ENCODE results near the gene ADORA1. TPM values are rescaled to one million over a fixed set of nuclear protein-coding genes. Genes with fewer than 3 reads are reported as not detected.

Gene ADORA1
- total and polyA plus RNA-seq, 2 of the 4 experiments (the other 2 are of a cell fraction) = 0.36 to 0.56 TPM

- no peak overlapping the region for H2BK20ac ChIP-seq (ENCODE audit: low read depth, low read length)
- H3K4me3 ChIP-seq (ENCODE audit: insufficient read depth, low read depth, low read length) = no peak overlapping the region
- no peak overlapping the region for H3K27ac ChIP-seq (ENCODE audit: insufficient read depth, low read length)
- H2AFZ ChIP-seq (replicated peaks; ENCODE audit: low read length, poor library complexity) = no peak overlapping the region
- H2BK5ac ChIP-seq (ENCODE audit: low read depth, low read length, poor library complexity, severe bottlenecking) = no peak overlapping the region
- in situ Hi-C loops (cut with MboI; ENCODE audit: low sequenced_read_pairs) = no loop called here
- no peak overlapping the region for H2BK120ac ChIP-seq (ENCODE audit: low read depth, low read length)
- H3K56ac ChIP-seq (ENCODE audit: extremely low read depth, insufficient read depth, low read length) = no peak overlapping the region
- intact Hi-C loops (cut with micrococcal nuclease) = no loop called here
- 100% methylated on average over 1 of the region's 10 CpGs; no CpG with 5 or more reads in 1 of the 2 experiments for WGBS, 2 experiments (ENCODE audit: extremely low coverage in 2 of 2, insufficient read length in 1 of 2)
- H2AK9ac ChIP-seq (replicated peaks; ENCODE audit: low read depth, low read length, poor library complexity) = no peak overlapping the region
- no peak for TF ChIP-seq SMC3 (IDR thresholded peaks at IDR 0.05; ENCODE audit: low read depth, low read length)
- no peak for TF ChIP-seq MAFK (IDR thresholded peaks at IDR 0.05; ENCODE audit: low read depth, low read length)
- TF ChIP-seq FOS (IDR thresholded peaks at IDR 0.05; ENCODE audit: low read depth, low read length) = no peak
- TF ChIP-seq RFX5 (IDR thresholded peaks at IDR 0.05; ENCODE audit: low read depth, low read length) = no peak
- TF ChIP-seq BHLHE40 (IDR thresholded peaks at IDR 0.05; ENCODE audit: low read depth, low read length) = no peak
- no peak for TF ChIP-seq POLR2A (IDR thresholded peaks at IDR 0.05; ENCODE audit: low read depth, low read length)
- TF ChIP-seq RCOR1 (IDR thresholded peaks at IDR 0.05; ENCODE audit: insufficient replicate concordance, low read length) = no peak
- TF ChIP-seq MXI1 (IDR thresholded peaks at IDR 0.05; ENCODE audit: borderline replicate concordance, low read depth, low read length) = no peak
- TF ChIP-seq CTCF (conservative IDR thresholded peaks at IDR 0.05; ENCODE audit: low read depth, low read length) = no peak
- no peak for TF ChIP-seq CEBPB (IDR thresholded peaks at IDR 0.05; ENCODE audit: low read depth, low read length)
- TF ChIP-seq CHD1 (IDR thresholded peaks at IDR 0.05; ENCODE audit: low read depth, low read length) = no peak
- no peak for TF ChIP-seq RAD21 (IDR thresholded peaks at IDR 0.05; ENCODE audit: low read length)
- TF ChIP-seq MAZ (IDR thresholded peaks at IDR 0.05; ENCODE audit: borderline replicate concordance, low read depth, low read length) = no peak
- TF ChIP-seq USF2 (IDR thresholded peaks at IDR 0.05; ENCODE audit: low read depth, low read length) = no peak
- TF ChIP-seq NFE2L2 (IDR thresholded peaks at IDR 0.05; ENCODE audit: low read depth, low read length) = no peak
- TF ChIP-seq ELK1 (IDR thresholded peaks at IDR 0.05; ENCODE audit: borderline replicate concordance, low read depth, low read length) = no peak
- dilution Hi-C loops (cut with HindIII; ENCODE audit: low sequenced_read_pairs, unreplicated experiment) = no loop called here
- H2BK15ac ChIP-seq (ENCODE audit: low read depth, low read length) = no peak overlapping the region
- no peak overlapping the region for H3K18ac ChIP-seq (ENCODE audit: low read depth, low read length)
- no peaks in the 10 kb centered on the region; the same call in 1 of the 2 replicates for H3K27me3 ChIP-seq (ENCODE audit: control insufficient read depth, insufficient read depth, low read length)
- no peak overlapping the region for H3K4ac ChIP-seq (ENCODE audit: low read depth, low read length)
- POLR2A ChIA-PET (ENCODE audit: unreplicated experiment) = no interaction called here
- H2AK5ac ChIP-seq (ENCODE audit: low read depth, low read length) = 0 out of 2 replicates have a peak overlapping the region, but pooled peaks have one; percentile 18
- no peaks in the 10 kb centered on the region for H4K20me1 ChIP-seq (ENCODE audit: insufficient read depth, low read length)
- CTCF ChIA-PET = interaction anchor here (2.0 kb wide), 1 partner anchor 62 kb away, joined by 4 read pairs; no protein-coding TSS in a partner anchor
- no peak overlapping the region for H3K4me2 ChIP-seq (ENCODE audit: low read depth, low read length)
- H3K9ac ChIP-seq (ENCODE audit: low read depth, low read length) = no peak overlapping the region
- H4K8ac ChIP-seq (ENCODE audit: low read depth in 2 of 2, low read length in 2 of 2) = no peak overlapping the region
- peaks cover 22% of the 10 kb centered on the region for H3K4me1 ChIP-seq (ENCODE audit: control insufficient read depth, insufficient read depth, low read length)
- H3K23ac ChIP-seq (ENCODE audit: low read depth, low read length) = no peak overlapping the region
- BruUV-seq (replicated peaks) = no TSS peak
- no peaks in the 10 kb centered on the region for H3K9me3 ChIP-seq (ENCODE audit: control insufficient read depth, insufficient read depth, low read length)
- peaks cover 15% of the 10 kb centered on the region; the same call in 1 of the 2 replicates for H3K9me1 ChIP-seq (ENCODE audit: insufficient read depth, low read length)
- DNase-seq (no peak), ATAC-seq (ENCODE audit: low read depth) (no peak)
- no peak overlapping the region for H4K5ac ChIP-seq (ENCODE audit: low read depth, low read length)
- no peak overlapping the region for H3K14ac ChIP-seq (replicated peaks; ENCODE audit: low read depth, low read length)
- H3K36me3 ChIP-seq (ENCODE audit: control insufficient read depth, insufficient read depth, low read length) = no peaks in the 10 kb centered on the region
- no peaks in the 10 kb centered on the region for H3K79me1 ChIP-seq (ENCODE audit: low read depth in 1 of 2, low read length in 2 of 2)
- H4K91ac ChIP-seq (ENCODE audit: insufficient read depth, low read depth, low read length) = no peak overlapping the region
Observed at GRCh38 chr1:203179667-203180005, 52.1 kb downstream of the ADORA1 start.

Measured in IMR-90 (cell line).